A549 (cell line): ENCODE results near the gene TMEM95. TPM values are rescaled to one million over a fixed set of nuclear protein-coding genes. Genes with fewer than 3 reads are reported as not detected.

Experiments
- ATOH8 ChIP-seq: fragments of 250-450 bp; sonication (Bioruptor Pico); IDR thresholded peaks from 2 replicates; pipeline ENCODE4 v1.5.0; 2020; ENCODE audit warnings: low read depth, mild to moderate bottlenecking, moderate library complexity
- BCL3 ChIP-seq: fragments of >200 bp; sonication (Bioruptor Twin); formaldehyde crosslinking; IDR thresholded peaks from 3 replicates; pipeline ENCODE4 v1.6.1; 2016
- BHLHE40 ChIP-seq: IDR thresholded peaks from 2 replicates; pipeline ENCODE4 v1.6.1; 2012; ENCODE audit warnings: low read depth, low read length, inconsistent platforms
- E2F6 ChIP-seq: IDR thresholded peaks from 2 replicates; pipeline ENCODE4 v1.6.1; 2012; ENCODE audit warnings: low read depth, borderline replicate concordance
- EHF ChIP-seq: fragments of 250-450 bp; sonication (Bioruptor Pico); IDR thresholded peaks from 2 replicates; pipeline ENCODE4 v1.5.0; 2020; ENCODE audit warnings: mild to moderate bottlenecking
- EP300 ChIP-seq, 2 experiments: fragments of >200 bp; sonication (Bioruptor Twin); formaldehyde crosslinking; IDR thresholded peaks; 2 replicates in 1 of 2; 3 replicates in 1 of 2; pipeline ENCODE4 v1.6.1; 2016 to 2017
- ESRRA ChIP-seq: fragments of 150-350 bp; IDR thresholded peaks from 2 replicates; pipeline ENCODE4 v1.6.1; 2014; ENCODE audit warnings: mild to moderate bottlenecking, low read length, borderline replicate concordance
- FOSB ChIP-seq: fragments of 250-450 bp; sonication (Bioruptor Pico); IDR thresholded peaks from 2 replicates; pipeline ENCODE4 v1.5.0; 2020; ENCODE audit warnings: mild to moderate bottlenecking, moderate library complexity
- GATA3 ChIP-seq: IDR thresholded peaks from 2 replicates; pipeline ENCODE4 v1.6.1; 2012; ENCODE audit warnings: borderline replicate concordance
- HDAC2 ChIP-seq: fragments of 200-600 bp; sonication (generic); IDR thresholded peaks from 2 replicates; pipeline ENCODE4 v1.6.1; 2016
- HES2 ChIP-seq: fragments of >200 bp; sonication (Bioruptor Twin); formaldehyde crosslinking; IDR thresholded peaks from 2 replicates; pipeline ENCODE4 v1.6.1; 2016
- HOXA7 ChIP-seq: fragments of 250-450 bp; sonication (Bioruptor Pico); IDR thresholded peaks from 2 replicates; pipeline ENCODE4 v1.5.0; 2020; ENCODE audit warnings: mild to moderate bottlenecking, moderate library complexity
- HOXB5 ChIP-seq: fragments of 250-450 bp; sonication (Bioruptor Pico); IDR thresholded peaks from 2 replicates; pipeline ENCODE4 v1.5.0; 2020; ENCODE audit warnings: mild to moderate bottlenecking, moderate library complexity
- JUNB ChIP-seq: fragments of >200 bp; sonication (Bioruptor Twin); formaldehyde crosslinking; IDR thresholded peaks from 2 replicates; pipeline ENCODE4 v1.6.1; 2016
- MAFK ChIP-seq: fragments of 450-650 bp; IDR thresholded peaks from 2 replicates; pipeline ENCODE4 v1.6.1; 2014; ENCODE audit not compliant: partially characterized antibody
- MAX ChIP-seq: IDR thresholded peaks from 2 replicates; pipeline ENCODE4 v1.6.1; 2012
- NFE2L2 ChIP-seq: fragments of 150-350 bp; conservative IDR thresholded peaks from 2 replicates; pipeline ENCODE4 v1.6.1; 2014; ENCODE audit warnings: low read length
- NPAS2 ChIP-seq: fragments of 250-450 bp; sonication (Bioruptor Pico); IDR thresholded peaks from 2 replicates; pipeline ENCODE4 v1.8.0; 2022; ENCODE audit warnings: mild to moderate bottlenecking, moderate library complexity, borderline replicate concordance
- PHF8 ChIP-seq: fragments of 200-600 bp; sonication (generic); IDR thresholded peaks from 2 replicates; pipeline ENCODE4 v1.6.1; 2016; ENCODE audit warnings: low read depth, mild to moderate bottlenecking, antibody characterized with exemption, moderate library complexity, borderline replicate concordance
- POLR2A ChIP-seq: IDR thresholded peaks from 2 replicates; pipeline ENCODE4 v1.6.1; 2012; ENCODE audit warnings: mild to moderate bottlenecking, low read length
- RAD21 ChIP-seq, 2 experiments: fragments of >200 bp in 1 of 2; sonication (Bioruptor Twin) in 1 of 2; formaldehyde crosslinking in 1 of 2; IDR thresholded peaks in 1 of 2; conservative IDR thresholded peaks in 1 of 2; 2 replicates in 1 of 2; 3 replicates in 1 of 2; pipeline ENCODE4 v1.6.1; 2012 to 2018; ENCODE audit warnings: inconsistent platforms in 1 of 2
- RARB ChIP-seq: fragments of 250-450 bp; sonication (Bioruptor Pico); IDR thresholded peaks from 2 replicates; pipeline ENCODE4 v1.8.0; 2021; ENCODE audit warnings: mild to moderate bottlenecking, moderate library complexity
- RCOR1 ChIP-seq: fragments of 150-350 bp; IDR thresholded peaks from 2 replicates; pipeline ENCODE4 v1.6.1; 2014; ENCODE audit warnings: antibody characterized with exemption, low read length, low read depth
- REST ChIP-seq: fragments of 200-600 bp; sonication (generic); IDR thresholded peaks from 2 replicates; pipeline ENCODE4 v1.6.1; 2016; ENCODE audit warnings: antibody characterized with exemption, mild to moderate bottlenecking, moderate library complexity
- TP53 ChIP-seq: fragments of 250-450 bp; sonication (Bioruptor Pico); IDR thresholded peaks from 2 replicates; pipeline ENCODE4 v1.5.0; 2021; ENCODE audit warnings: mild to moderate bottlenecking, moderate library complexity
- USF2 ChIP-seq: fragments of 450-650 bp; IDR thresholded peaks from 2 replicates; pipeline ENCODE4 v1.6.1; 2014; ENCODE audit warnings: antibody characterized with exemption
- ZSCAN20 ChIP-seq: fragments of 250-450 bp; sonication (Bioruptor Pico); IDR thresholded peaks from 2 replicates; pipeline ENCODE4 v1.8.0; 2022; ENCODE audit warnings: mild to moderate bottlenecking, moderate library complexity
- polyA plus RNA-seq, 4 experiments: library from polyadenylated mRNA; depleted of rRNA in 3 of 4; stranded (reverse); fragments of >200 nt; fragmentation: RNase III in 1 of 4; extraction: RNeasy Plus Mini Kit Qiagen cat#74134 plus additional on column Dnase treatment in 1 of 4; gene quantifications; 2 replicates in 3 of 4; 3 replicates in 1 of 4; pipeline ENCODE4 v1.2.3, GENCODE V29; 2011 to 2017

Gene TMEM95
- polyA plus RNA-seq, 2 of the 4 experiments (the other 2 are of a cell fraction), result not detected

GRCh38 chr17:7394452-7395191 lies 39.7 kb downstream of the TMEM95 start, which contains the start of gene PLSCR3 (continued):
- TF ChIP-seq ATOH8 (CRISPR knock-in tag) (0 out of 2 replicates have a peak, but pooled peaks have one; percentile 48), MAFK (peak; percentile 94), RAD21 (conservative IDR thresholded peaks at IDR 0.05 in 1 of 2, IDR thresholded peaks at IDR 0.05 in 1 of 2) (no peak; a peak in 1 of 5 replicates), NPAS2 (CRISPR knock-in tag) (no peak), EP300 (IDR thresholded peaks at IDR 0.05) (no peak), POLR2A (peak; percentile 93), HES2 (no peak), ESRRA (no peak), ZSCAN20 (CRISPR knock-in tag) (no peak), TP53 (CRISPR knock-in tag) (0 out of 2 replicates have a peak, but pooled peaks have one; percentile 46), USF2 (no peak), EHF (CRISPR knock-in tag) (peak; percentile 63; the same call in 1 of the 2 replicates), RARB (CRISPR knock-in tag) (no peak), RCOR1 (no peak), E2F6 (peak; percentile 85), HOXA7 (no peak), GATA3 (no peak), MAX (peak; percentile 86), NFE2L2 (no peak), FOSB (CRISPR knock-in tag) (no peak), BHLHE40 (no peak), BCL3 (peak; percentile 97), PHF8 (peak; percentile 71; the same call in 1 of the 2 replicates), JUNB (no peak), HDAC2 (no peak), REST (no peak), HOXB5 (peak; percentile 80; the same call in 1 of the 2 replicates)
